GM12872 (cell line): Measurements from ENCODE around the gene OSBPL2.

Experiments
- TF ChIP-seq, protein P1 (sequence below): IDR thresholded peaks from 3 replicates; pipeline ENCODE4 v1.5.1; 2011; ENCODE audit warnings: low read depth, mild to moderate bottlenecking, low read length, moderate library complexity; ENCODE audit not compliant: insufficient read depth

Gene OSBPL2

GRCh38 chr20:62219992-62220665 lies 18.2 kb upstream of the OSBPL2 start, which contains the start of gene HRH3:
HRH3 (minus strand) TSS chr20:62220278; CDS start chr20:62219970, 308 bp downstream.
- TF ChIP-seq, protein P1, sequence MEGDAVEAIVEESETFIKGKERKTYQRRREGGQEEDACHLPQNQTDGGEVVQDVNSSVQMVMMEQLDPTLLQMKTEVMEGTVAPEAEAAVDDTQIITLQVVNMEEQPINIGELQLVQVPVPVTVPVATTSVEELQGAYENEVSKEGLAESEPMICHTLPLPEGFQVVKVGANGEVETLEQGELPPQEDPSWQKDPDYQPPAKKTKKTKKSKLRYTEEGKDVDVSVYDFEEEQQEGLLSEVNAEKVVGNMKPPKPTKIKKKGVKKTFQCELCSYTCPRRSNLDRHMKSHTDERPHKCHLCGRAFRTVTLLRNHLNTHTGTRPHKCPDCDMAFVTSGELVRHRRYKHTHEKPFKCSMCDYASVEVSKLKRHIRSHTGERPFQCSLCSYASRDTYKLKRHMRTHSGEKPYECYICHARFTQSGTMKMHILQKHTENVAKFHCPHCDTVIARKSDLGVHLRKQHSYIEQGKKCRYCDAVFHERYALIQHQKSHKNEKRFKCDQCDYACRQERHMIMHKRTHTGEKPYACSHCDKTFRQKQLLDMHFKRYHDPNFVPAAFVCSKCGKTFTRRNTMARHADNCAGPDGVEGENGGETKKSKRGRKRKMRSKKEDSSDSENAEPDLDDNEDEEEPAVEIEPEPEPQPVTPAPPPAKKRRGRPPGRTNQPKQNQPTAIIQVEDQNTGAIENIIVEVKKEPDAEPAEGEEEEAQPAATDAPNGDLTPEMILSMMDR: no peak

DNA sequence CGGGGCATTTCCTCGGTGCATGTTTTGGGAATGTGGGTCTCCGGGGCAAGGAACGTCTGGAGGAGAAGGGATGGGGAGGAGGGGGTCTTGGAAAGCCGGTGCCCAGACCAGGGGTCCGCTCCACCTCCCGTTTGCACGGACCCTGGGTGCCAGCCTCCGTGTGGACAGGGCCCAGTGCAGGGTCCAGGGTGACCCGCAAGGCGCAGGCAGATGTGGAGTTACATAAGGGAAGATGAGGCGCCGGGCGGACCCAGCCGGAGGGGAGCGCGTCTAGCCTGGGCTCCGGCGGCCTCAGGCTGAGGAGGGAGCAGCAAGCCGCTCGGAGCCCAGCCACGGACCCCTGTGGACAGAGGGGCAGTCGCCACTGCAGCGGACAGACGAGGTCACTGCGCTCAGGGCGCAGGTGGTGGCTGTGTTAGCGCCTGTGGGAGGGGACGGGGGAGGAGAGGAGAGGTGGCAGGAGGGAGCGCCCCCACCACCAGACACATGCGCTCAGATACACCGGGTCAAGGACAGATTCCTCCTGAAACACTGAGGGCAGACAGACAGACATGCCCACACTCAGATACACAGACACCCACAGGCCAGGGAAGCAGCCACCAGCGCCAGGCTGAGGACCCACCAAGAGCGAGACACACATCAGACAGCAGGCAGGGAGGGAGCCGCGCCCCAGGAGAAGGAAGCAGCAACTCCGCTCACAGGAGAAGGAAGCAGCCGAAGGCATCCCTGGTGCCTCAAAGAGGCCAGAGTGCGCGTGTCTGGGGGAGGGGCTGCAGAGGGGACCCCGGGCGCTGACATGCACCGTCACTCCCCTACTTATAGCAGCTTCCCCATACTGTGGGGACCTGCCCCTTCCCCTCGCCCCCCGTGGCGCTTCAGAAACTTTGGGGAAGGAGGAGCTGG lies 17.4 kb upstream of the OSBPL2 start:
- TF ChIP-seq, protein P1: no peak

GRCh38 chr20:62222266-62222850 lies 16.0 kb upstream of the OSBPL2 start:
- TF ChIP-seq, protein P1: no peak

- TF ChIP-seq, protein P1: no peak
Measured at GRCh38 chr20:62222972-62223371, 15.3 kb upstream of the OSBPL2 start.

- TF ChIP-seq, protein P1: no peak
Measured at GRCh38 chr20:62223571-62223970, 14.8 kb upstream of the OSBPL2 start.

- TF ChIP-seq, protein P1: no peak
Measured at GRCh38 chr20:62224113-62224855, 14.0 kb upstream of the OSBPL2 start.
